ENCODE data around the gene CCNB1IP1.

DNA sequence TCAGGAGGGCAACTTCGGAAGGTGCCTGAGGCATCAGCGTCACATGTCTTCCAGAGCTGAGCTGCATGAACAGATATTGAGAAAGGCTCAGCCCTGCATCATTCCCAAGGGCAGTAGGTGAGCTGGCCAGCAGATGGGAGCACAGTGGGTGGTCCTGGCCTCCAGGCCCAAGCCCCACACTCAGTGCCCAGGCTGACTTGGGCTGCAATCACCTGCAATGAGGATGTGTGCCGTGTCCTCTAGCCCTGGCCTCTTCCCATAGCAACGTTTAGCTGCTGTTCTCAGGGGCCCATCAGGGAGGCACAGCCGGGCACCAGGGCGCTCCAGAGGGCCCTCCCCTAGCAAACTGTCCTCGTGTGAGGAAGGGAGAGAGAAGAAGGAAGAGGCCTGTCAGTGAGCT lies 48.3 kb upstream of the CCNB1IP1 start:
- TF ChIP-seq POLR2AphosphoS5 (IDR thresholded peaks at IDR 0.05; ENCODE audit: low read depth, low read length) (no peak), TAF1 (IDR thresholded peaks at IDR 0.05; ENCODE audit: low read depth, low read length) (no peak), POLR2A (IDR thresholded peaks at IDR 0.05; ENCODE audit: low read depth, low read length) (no peak), PAX5 (IDR thresholded peaks at IDR 0.05; ENCODE audit: insufficient read depth, low read length, severe bottlenecking) (no peak), POU2F2 (IDR thresholded peaks at IDR 0.05; ENCODE audit: low read depth, low read length) (no peak), SPI1 (IDR thresholded peaks at IDR 0.05; ENCODE audit: low read depth, low read length) (no peak)

Data from GM12891 (cell line).